HG02798 (cell line): ENCODE results near the gene CPLANE2.
"Not testable (repeated sequence)": the region's sequence is repeated elsewhere in the genome, so short reads cannot be mapped to it uniquely, and the experiment has no call there.

Experiments used
- ATAC-seq: cut with Tn5 transposase; IDR thresholded peaks from one replicate; pipeline ENCODE4 v1.9.1; 2021; ENCODE audit warnings: mild to moderate bottlenecking; ENCODE audit not compliant: unreplicated experiment, poor library complexity

CPLANE2 gene

DNA sequence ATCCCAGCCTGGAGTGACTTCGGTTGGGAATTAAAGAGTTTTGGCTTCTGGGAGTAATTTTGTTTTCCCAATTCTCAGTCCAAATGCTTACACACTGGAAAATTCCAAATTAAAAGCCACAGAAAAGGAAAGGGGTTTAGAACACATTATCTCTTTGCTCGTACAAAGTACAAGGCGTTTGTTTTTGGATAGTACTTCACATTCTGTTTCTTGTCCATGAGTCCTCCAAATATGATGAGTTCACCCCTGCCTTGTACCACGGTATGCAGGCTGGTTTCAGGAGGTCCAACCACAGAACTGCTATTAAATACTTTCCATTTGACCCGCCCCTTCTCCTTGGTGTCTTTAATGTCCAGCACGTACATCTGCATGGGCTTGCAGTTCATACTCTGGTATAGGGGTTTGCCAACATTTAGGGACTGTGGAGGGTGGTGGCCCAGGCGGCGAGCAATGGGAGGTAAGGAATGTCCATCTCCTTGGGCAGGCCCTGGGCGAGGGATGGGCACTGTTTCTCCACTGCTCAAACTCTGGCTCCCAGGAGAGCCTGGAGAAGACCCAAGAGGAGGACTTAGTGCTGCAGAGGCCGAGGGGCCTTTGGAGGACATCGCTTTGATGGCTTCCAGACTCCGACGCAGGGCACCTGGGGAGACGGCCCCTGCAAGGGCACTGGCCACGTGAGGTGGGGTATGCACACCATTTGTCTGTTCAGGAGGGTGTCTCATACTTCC lies 13.7 kb upstream of the CPLANE2 start:
- no peak for ATAC-seq

DNA sequence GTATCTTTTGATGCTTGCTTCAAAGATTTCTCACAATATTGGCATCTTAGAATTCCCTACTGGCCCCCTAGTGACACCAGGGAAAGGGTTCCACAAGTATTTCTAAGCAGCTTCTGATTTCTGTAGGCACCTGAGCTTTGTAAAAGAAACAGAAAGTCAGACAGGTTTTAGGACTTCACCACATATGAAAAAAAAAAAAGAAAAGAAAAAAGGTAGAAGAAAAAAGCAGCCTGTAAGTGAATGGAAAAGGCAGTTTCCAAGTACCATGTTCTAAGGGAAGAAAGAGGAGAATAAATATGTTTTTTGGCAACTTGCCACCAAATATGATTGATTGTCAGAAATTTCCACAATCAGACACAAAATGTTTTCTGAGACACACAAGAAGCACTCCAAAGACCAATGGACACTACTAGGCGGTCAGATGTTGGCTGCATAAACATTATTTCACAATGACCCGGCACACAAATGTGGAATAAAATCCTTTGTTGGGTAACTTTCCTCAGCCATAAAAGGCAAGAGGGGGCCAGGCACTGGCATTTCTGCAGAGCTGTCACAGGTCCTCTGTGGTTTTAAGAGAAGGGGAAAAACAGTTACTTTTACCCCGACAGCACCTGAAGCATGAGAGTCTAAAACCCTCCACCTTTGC lies 12.7 kb upstream of the CPLANE2 start:
- no peak for ATAC-seq

DNA sequence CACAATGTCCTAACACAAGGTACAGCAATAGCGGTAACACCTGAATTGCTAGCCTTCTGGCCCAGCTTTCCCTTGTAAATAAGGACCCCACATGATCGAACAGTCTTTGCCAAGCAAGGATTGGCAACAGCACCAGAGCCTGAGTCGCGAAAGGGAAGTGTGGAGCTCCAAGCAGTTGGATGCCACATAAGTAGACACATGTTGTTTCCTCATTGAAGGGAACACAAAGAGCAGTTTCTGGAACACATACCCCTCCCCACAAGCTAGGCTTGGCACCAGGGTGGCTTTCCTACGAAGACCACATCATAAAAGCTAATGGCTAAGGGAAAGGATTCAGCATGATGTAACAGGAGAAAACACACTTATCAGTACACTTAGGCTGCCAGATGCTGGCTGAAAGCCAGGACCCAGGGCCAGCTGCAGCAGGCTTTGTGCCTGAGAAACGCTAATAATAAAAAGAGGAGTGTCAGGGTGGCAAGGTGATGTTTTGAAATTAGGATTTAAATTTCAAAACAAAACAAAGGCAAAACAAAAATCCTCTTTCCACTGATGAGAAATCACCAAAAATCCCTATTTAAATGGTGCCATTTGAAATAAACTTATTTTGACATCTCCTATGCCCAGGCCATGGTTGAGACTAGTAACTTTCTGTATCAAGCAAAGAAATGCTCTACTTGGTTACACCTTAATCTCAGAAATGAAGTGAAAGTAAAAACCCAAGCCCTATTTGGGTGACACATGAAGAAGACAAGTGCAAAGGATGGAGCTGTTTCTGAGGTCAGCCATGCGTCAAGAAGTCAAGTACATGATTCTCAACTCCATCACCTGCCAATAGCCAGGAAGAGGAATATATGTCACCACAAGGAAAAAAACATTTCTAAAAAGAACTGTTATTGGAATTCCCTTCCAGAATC lies 11.9 kb upstream of the CPLANE2 start:
- ATAC-seq, result no peak

DNA sequence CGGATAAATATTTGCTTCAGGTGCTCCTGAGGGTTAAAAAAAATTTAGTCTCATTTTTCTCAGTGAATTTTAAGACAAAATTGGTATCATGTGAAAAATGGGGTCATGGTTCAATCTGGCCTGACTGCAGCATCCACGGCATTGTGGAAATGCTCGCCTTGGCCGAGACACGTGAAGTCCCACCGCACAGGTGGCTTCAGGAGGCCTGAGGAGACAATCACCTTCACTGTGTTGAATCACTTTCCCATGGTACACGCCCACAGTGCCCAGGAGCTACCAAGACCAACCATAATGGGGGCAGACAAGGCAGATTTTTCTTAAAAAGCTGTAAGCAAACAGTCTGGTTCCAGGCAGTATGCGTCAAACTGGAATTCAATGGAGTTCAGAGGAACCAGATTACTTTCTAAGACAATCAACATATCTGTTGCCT lies 11.0 kb upstream of the CPLANE2 start:
- ATAC-seq, result no peak

DNA sequence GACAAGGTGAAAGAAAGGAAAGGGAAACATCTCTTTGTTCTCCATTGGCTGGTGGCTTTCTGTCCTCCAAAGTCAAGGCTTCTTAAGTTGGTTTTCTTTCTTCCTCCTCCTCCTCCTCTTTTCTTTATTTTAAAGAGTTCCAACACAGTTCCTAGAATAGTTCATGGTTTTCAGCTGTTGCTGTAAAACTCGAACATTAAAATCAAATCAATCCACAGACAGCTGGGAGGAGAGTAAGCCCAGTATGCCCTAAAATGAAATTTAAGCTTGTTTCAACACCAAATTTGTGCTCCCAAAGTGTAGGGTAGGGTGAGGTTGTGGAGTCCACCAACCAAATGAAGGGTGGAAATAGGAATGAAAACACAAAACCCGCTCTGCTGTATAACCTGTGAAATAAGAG lies 10.5 kb upstream of the CPLANE2 start:
- no peak for ATAC-seq

DNA sequence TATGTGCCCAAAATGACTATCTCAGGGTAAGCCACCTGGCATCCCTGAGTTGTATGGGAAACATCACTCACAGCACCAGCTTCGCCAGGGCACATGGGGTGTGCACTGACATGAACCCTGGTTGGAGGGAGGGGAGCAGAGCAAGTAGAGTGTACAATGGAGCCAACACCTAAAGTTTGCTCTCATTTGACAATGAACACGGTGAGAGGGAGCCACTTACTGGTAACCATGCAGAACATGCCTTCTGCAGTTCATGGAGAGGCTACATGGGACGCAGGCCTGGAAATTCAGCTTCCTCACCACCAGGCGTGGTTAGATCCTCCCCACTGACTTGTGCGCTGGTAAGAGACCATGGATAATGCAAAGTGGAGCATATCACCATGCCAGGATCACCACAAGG lies 10.0 kb upstream of the CPLANE2 start:
- no peak for ATAC-seq

DNA sequence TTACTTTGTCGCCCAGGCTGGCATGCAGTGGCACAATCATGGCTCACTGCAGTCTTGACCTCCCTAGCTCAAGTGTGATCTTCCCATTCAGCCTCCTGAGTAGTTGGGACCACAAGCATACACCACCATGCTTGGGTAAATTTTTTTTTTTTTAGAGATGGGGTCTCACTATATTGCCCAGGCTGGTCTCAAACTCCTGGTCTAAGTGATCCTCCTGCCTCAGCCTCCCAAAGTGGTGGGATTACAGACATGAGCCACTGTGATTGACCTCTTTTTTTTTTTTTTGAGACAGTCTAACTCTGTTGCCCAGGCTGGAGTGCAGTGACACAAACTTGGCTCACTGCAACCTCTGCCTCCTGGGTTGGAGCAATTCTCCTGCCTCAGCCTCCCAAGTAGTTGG lies 9.3 kb upstream of the CPLANE2 start:
- ATAC-seq, result not testable (repeated sequence)

DNA sequence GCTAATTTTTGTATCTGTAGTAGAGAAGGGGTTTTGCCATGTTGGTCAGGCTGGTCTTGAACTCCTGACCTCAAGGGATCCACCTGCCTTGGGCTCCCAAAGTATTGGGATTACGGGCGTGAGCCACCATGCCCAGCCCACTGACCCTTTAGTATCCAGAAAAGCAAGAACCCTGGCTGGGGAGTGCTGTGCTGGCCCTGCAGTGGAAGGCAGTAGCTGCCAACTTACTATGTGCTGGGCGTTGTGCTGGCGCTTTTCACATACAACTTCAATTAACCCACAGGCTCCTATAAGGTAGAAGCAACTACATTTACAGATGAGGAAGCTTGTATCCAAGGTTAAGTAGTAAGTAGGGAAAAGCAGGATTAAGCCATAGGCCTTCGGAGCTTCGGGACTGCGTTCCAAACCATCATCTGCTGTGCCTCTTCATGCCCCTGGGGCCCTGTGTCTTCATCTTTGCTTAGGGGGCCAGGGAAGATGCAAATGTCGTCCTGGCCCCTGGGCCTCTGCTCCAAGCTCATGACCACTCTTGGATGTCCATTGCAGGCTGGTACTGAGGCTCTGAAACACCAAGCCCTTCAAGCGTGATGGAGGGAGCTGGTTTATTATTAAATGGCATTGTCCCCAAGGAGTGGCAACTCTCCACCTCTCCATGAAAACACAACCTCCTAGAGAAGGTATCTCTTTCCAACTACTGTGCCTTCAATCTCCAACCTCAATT lies 8.7 kb upstream of the CPLANE2 start:
- ATAC-seq, result no peak

DNA sequence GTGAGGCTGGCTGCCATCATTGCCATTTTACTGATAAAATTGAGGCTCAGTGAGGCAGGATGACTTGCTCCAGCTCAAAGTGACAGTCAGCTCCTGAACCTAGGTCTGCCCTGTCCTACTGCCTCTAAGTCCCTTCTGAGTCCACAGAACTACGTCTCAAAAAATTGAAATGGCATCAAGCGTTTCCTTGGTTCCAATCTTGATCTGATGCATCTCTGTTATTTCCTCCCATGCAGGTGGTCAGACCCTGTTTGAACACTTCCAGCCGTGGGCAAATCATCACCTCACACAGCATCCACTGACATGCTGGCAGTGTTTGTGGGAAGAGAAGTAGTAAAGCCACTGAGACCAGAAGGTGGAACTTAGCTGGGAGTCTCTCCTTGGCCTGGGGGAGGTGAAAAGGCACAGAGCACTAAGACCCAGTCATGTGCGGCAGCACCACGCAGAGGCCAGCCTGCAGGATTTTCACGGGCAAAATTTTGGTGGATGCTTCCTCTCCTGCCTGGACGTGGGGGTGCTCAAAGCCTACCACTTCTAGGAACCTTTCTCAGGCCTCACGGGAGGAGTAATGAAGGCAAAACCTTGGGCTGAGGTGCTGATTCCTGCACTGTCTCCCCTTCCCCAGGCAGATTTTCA lies 7.8 kb upstream of the CPLANE2 start:
- no peak for ATAC-seq

DNA sequence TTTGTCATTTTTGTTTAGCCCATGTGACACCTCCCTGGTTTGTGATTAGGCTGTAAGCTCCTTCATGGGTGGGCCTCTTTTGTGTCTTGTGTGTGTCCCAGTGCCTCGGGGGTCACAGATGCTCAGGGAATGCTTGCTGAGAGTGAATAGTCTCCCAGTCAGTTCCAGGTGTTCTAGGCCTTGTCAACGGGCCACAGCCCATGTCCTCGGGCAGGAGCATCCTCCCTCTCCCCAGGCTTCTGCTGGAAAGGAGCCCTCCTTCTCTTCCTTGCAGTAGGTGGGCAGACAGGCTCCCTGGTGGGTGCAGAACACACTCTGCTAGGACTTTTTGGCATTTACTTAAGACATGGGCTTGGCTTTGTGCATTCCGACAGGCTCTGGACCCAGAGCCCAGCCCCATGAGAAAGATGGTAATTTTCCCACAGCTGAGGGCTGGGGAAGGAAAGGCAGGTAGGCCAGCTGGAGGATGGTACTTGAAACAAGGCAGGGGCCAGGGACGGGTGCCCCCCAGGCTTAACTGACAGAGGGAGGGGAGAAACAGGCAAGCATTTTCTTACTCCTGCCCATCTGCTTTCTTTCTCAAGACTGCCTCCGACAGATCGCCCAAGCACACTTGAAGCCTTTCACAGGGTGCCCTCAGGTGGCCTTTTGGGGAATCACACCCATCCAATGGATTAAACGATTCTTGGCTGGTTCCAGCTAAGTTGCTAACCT lies 7.1 kb upstream of the CPLANE2 start:
- ATAC-seq, result peak; percentile 57

DNA sequence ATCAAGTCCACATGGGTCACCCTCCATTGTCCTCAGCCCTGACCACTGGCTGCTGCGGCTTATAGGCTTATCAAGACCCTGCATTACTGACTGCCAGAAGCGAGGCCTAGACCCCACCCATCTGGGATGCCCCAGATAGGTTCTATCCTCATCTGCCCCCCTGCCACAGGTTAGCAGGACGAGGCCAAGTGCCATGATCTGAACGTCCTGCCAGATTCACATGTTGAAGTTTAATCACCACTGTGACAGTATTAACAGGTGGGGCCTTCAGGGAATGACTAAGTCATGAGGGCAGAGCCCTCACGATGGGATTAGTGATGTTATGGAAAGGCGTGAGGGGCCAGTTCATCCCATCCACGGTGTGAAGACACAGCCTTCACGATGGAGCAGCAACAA lies 6.2 kb upstream of the CPLANE2 start:
- no peak for ATAC-seq

DNA sequence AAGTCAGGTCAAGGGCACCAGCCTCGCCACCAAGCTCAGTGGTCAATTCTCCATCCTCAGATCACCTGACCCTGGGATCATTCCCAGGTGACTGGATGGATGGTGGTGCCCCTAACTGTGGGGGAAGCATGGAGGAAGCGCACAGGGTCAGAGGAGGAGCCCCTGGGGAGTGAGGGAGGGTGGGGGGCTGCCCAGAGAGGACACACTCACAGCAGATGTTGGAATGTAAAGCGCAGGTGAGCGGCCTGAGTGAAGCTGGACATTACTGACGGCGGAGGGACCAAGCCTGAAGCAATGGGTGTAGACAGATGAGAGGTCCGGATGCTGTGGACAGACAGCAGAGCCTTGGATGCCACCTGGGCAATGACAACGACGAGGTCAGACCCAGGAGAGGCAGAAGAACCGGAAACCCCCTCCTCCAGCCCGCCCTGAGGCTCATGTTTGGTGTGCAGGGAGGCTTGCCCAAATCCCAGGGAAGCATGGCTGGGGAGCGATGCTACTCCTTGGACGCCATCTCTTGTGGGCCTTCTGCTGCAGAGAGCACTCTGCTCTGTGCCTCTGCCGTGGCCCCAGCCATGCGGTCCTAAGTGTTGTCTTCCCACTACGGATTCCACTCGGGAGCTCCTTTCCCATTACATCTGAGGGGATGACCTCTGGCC lies 5.7 kb upstream of the CPLANE2 start:
- ATAC-seq, result no peak

DNA sequence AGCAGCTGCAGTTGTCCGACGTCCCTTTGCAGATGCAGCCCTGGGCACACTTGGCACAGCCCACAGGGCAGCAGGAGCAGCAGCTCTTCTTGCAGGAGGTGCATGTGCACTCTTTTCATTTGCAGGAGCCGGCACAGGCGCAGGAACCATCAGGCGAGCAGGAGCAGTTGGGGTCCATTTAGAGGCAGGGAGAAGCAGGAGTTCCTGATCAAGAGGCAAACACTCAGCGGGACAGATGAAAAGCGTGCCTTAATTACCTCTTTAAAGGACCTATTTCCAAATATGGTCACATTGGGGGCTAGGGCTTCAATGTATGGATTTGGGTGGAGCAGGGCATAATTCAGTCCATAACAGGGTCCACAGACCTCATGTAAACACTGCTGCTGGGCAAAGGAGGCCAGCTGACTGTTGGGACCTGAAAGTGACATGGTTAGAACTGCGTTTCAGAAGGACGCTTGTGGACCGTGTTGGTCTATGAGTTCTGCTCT lies 4.3 kb upstream of the CPLANE2 start:
- no peak for ATAC-seq

DNA sequence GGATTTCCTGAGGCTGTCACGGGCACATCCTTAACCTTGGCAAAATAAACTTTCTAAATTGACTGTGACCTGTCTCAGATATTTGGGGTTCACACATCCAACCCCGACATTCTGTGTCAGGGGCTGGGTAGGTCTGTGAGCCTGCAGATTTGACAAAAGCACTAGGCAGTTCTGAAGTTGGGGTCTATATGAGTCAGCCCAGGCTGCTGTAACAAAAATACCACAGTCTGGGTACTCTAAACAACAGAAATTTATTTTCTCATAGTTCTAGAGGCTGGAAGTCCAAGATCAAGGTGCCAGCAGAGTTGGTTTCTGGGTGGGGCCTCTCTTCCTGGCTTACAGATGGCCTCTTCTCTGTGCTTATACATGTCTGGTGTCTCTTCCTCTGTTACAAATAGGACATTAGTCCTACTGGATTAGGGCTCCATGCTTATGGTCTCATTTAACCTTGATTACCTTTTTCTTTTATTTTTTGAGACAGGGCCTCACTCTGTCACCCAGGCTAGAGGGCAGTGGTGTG lies 3.0 kb upstream of the CPLANE2 start:
- ATAC-seq, result no peak

DNA sequence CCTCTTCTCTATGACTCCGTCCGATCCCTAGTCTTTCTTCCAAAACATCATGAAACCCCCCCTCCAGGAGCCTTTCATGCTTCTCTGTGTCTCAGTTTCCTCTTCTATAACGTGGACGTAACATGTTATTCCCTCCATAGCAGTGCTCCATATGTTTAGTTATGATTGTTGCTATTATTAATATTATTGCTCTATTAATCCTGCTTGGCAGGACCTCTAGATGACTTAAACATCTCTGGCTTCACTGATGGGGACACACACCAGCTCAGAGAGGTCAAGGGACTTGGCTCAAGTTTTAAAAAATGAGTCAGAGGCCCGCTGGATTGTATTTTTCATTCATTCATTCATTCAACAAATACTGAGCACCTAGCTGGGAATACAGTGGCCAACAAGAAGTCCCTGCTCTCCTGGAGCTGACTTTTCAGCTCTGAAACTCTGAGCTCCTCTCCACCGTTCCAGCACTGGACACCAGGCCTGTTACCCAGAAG lies 404 bp upstream of the CPLANE2 start:
- ATAC-seq, result no peak

DNA sequence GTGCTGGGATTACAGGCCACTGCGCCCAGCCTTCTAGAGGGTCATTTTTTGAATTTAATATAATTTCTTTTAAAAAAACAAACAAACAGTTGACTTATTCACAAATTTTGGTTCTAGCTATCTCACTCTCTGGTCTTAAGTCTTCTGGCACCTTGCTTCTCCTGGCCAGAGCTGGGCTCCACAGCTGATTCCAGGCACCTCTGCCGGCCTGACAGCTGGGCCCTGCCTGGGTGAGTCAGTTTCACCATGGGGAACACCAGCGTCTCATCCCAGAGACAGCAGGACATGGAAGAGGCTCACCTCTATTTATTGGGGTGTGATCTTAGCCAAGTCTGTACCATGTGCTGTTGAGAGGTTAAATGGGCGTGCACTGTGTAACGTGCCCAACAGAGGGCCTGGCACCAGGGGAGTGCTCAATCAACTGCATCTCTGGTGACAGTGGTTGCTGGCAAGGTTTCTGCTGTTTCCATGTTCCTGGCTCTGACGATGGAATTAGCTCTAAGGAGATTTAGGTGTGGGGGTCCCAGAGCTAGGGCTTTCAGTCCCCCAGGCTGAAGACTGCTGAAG lies 956 bp downstream of the CPLANE2 start:
- ATAC-seq, result peak; percentile 48

DNA sequence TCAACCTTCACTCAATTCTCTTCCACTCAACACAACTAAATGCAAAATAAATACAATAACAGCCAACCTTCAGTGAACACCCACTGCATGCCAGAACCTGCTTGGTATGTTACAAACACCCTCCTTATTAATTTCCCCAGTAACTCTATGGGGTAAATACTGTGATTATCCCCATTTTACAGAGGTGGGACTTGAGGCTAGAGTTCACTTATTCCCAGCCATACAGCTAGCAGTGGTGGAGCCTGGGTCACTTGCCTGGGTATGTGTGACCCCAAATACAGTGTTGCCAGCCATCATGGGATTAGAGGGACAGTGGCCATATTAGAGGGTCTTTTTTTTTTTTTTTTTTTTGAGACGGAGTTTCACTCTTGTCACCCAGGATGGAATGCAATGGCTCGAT lies 1.6 kb downstream of the CPLANE2 start:
- ATAC-seq, result no peak

DNA sequence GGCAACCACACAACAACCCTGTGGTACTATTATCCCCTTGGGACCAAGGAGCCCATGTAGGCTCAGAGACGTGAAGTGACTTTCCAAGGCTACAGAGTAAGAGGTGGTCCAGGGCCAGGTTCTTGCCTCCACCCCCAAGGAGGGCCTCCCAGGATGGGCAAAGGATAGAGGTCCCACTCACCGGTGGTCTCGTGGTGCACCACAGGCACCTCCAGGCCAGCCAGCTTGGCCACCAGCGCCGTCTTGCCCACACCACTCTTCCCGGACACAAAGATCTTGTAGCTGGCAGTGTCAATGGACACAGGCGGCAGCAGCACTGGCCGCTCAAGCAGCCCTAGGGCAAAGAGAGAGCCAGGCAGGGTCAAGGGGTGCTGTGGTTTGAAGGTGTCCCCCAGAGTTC lies 3.6 kb downstream of the CPLANE2 start:
- ATAC-seq, result no peak
